Testis (tissue), 3 donors: ENCODE measurements around the gene HYAL4. TPM values are rescaled to one million over a fixed set of nuclear protein-coding genes. Genes with fewer than 3 reads are reported as not detected.
A peak's percentile ranks its signal among the peaks of the same experiment; 100 is the strongest.

Experiments used
- DNase-seq: peaks from one replicate; pipeline ENCODE4 v3.0.0-alpha.2; 2019
- H3K27ac ChIP-seq, 2 donors: fragments of 200-600 bp; sonication (generic); one replicate each; pipeline ENCODE4 v1.5.1; 2019
- H3K27me3 ChIP-seq: fragments of 200-600 bp; sonication (generic); one replicate; pipeline ENCODE4 v1.5.1; 2019
- H3K36me3 ChIP-seq: fragments of 200-600 bp; sonication (generic); one replicate; pipeline ENCODE4 v1.5.1; 2017; ENCODE audit warnings: low read depth; ENCODE audit errors: missing control alignments
- H3K4me1 ChIP-seq: fragments of 200-600 bp; sonication (generic); one replicate; pipeline ENCODE4 v1.5.1; 2019
- H3K4me3 ChIP-seq, 2 donors: fragments of 200-600 bp; sonication (generic); one replicate each; pipeline ENCODE4 v1.5.1; 2017 to 2019
- H3K9me3 ChIP-seq: fragments of 200-600 bp; sonication (generic); one replicate; pipeline ENCODE4 v1.5.1; 2017
- POLR2A ChIP-seq: fragments of 450-650 bp; IDR thresholded peaks from one replicate; pipeline ENCODE4 v1.6.1; 2017; ENCODE audit warnings: antibody characterized with exemption, mild to moderate bottlenecking, moderate library complexity
- WGBS, 2 donors: methylation state at CpG; one replicate each; pipeline ENCODE4 v1.1.5; 2018; 5-methylcytosine and 5-hydroxymethylcytosine counted together
- intact Hi-C: fragments of 100-400 bp; cut with DNase I; formaldehyde crosslinking; loops from one replicate; pipeline ENCODE4 v1.15.1; 2023; ENCODE audit warnings: low total_unique reads
- polyA plus RNA-seq: library from polyadenylated mRNA; stranded (reverse); fragments of 350-450 nt; fragmentation: Illumina TruSeq; extraction: RNeasy Lipid Tissue Mini Kit (QIAGEN cat#74804); gene quantifications from one replicate; pipeline ENCODE4 v1.2.3, GENCODE V29; 2014; ENCODE audit warnings: low read depth, low replicate concordance; ENCODE audit not compliant: insufficient read depth
- total RNA-seq, 2 donors: library from RNA; depleted of rRNA; stranded (reverse); fragments of >200 nt; gene quantifications; one replicate each; pipeline ENCODE4 v1.2.3, GENCODE V29; 2016
- TF ChIP-seq, protein P1 (sequence below), 3 experiments: fragments of 450-650 bp in 2 of 3; fragments of 200-600 bp in 1 of 3; sonication (generic) in 1 of 3; IDR thresholded peaks; one replicate each; pipeline ENCODE4 v1.5.1; 2016 to 2019; ENCODE audit warnings: antibody characterized with exemption in 3 of 3, mild to moderate bottlenecking in 2 of 3, moderate library complexity in 1 of 3

HYAL4 gene
- total and polyA plus RNA-seq, 3 donors from 2014 or later = 2.4 to 6.8 (median 3.6) TPM

DNA sequence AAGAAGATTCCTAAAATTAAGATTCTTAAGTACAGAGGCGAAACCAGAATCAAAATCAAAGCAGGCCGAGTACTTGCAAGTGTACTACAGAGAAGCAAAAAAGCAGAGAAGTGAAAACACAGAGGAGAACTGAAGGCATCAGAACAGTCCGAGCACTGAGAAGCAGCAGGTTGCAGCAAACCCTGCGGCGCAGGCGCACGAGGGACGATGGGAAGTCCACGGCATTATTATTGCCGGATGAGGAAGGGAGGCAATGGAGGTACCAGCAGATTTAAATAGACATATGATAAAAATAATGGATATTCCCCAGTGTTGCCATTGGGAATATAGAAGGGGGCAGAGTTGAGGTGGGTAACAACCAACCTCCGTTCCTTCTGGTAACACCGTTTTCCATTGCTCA, 72.9 kb downstream of the HYAL4 start:
- no peaks in the 10 kb centered on the region for H3K36me3 ChIP-seq
- H3K27ac ChIP-seq = no peak overlapping the region
- TF ChIP-seq, protein P1, sequence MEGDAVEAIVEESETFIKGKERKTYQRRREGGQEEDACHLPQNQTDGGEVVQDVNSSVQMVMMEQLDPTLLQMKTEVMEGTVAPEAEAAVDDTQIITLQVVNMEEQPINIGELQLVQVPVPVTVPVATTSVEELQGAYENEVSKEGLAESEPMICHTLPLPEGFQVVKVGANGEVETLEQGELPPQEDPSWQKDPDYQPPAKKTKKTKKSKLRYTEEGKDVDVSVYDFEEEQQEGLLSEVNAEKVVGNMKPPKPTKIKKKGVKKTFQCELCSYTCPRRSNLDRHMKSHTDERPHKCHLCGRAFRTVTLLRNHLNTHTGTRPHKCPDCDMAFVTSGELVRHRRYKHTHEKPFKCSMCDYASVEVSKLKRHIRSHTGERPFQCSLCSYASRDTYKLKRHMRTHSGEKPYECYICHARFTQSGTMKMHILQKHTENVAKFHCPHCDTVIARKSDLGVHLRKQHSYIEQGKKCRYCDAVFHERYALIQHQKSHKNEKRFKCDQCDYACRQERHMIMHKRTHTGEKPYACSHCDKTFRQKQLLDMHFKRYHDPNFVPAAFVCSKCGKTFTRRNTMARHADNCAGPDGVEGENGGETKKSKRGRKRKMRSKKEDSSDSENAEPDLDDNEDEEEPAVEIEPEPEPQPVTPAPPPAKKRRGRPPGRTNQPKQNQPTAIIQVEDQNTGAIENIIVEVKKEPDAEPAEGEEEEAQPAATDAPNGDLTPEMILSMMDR (IDR thresholded peaks at IDR 0.05) = no peak
- no peak for TF ChIP-seq POLR2A
- H3K27me3 ChIP-seq = no peaks in the 10 kb centered on the region
- peak; percentile 17 for DNase-seq
- no peaks in the 10 kb centered on the region for H3K4me1 ChIP-seq
- 67 to 70% methylated on average over 12 of the region's 12 CpGs for WGBS, 2 donors
- no peak overlapping the region for H3K4me3 ChIP-seq
- intact Hi-C loops = no loop called here
- H3K9me3 ChIP-seq = no peaks in the 10 kb centered on the region

DNA sequence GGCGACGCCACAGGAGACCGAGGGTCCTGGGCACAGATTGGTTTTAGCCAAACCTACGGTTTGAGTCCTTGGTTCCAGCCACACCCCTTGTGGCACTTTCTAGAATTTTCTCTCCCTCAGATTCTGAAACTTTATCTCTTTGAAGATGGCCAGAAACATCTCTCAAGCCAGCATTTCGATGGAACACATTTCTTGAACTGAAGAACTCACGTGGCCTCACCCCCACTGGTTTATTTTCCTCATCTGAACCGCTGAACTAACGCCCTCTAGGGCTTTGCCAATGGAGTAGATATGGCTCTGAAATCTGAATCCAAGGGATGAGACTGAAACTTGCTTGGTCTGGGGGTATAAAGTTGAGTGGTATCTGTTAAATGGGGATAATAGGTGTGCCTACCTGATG, 73.3 kb downstream of the HYAL4 start:
- intact Hi-C loops = no loop called here
- no peak for DNase-seq
- H3K4me3 ChIP-seq = no peak overlapping the region
- no peaks in the 10 kb centered on the region for H3K36me3 ChIP-seq
- TF ChIP-seq, protein P1 (IDR thresholded peaks at IDR 0.05) = no peak
- TF ChIP-seq POLR2A = no peak
- H3K4me1 ChIP-seq = no peaks in the 10 kb centered on the region
- H3K27me3 ChIP-seq = no peaks in the 10 kb centered on the region
- 60 to 83% methylated on average over 8 of the region's 8 CpGs for WGBS, 2 donors
- no peak overlapping the region for H3K27ac ChIP-seq
- H3K9me3 ChIP-seq = no peaks in the 10 kb centered on the region

DNA sequence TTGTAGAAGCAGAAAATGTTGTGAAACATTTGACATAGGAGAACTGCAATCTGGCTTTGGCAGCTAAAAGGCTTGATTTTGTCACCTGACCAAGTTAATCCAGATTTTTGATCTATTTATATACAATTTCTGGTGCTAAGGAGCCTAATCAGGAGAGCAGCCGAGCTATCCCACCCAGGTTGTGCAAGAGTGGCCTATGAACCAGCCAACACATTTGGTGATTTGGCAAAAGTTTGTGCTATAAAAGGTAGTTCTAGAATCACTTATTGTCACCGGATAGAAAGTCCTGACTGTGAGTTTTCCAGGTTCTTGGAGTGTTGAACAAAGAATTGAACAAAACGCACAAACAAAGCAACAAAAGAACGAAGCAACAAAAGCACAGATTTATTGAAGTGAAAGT, 78.6 kb downstream of the HYAL4 start:
- H3K36me3 ChIP-seq = no peaks in the 10 kb centered on the region
- no peaks in the 10 kb centered on the region for H3K4me1 ChIP-seq
- H3K27me3 ChIP-seq = no peaks in the 10 kb centered on the region
- H3K27ac ChIP-seq = no peak overlapping the region
- 81 to 89% methylated on average over 4 of the region's 4 CpGs for WGBS, 2 donors
- TF ChIP-seq, protein P1 (IDR thresholded peaks at IDR 0.05) = no peak
- TF ChIP-seq POLR2A = no peak
- H3K4me3 ChIP-seq = no peak overlapping the region
- intact Hi-C loops = no loop called here
- no peaks in the 10 kb centered on the region for H3K9me3 ChIP-seq
- no peak for DNase-seq

DNA sequence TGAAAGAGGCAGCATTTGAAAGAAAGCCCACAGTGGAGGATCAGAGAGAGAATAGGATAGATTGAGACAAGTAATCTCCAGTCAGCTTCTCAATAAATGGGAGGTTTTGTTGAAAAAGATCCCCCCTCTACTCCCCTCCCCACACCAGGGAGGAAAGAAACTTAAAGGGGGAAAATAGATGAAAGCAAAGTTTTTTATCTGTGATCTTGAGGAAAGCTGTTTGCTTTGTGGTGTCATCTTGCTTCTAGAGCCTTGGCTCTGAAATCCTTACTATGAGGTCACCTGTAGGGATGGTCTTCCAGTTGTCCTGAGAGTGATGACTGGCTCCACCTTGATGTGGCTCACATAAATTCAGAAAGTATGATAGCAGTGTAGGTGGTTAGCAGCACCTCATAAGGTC, 80.0 kb downstream of the HYAL4 start, which contains the start of gene SPAM1:
TSS of gene SPAM1 (plus strand) at position 301 of the 400 bp plus-strand sequence. CDS start 28,330 bp downstream, outside the sequence.
- Histone ChIP-seq H3K9me3 (no peaks in the 10 kb centered on the region), H3K27ac (no peak within 1 kb of the TSS), H3K36me3 (no peaks in the 10 kb centered on the region), H3K27me3 (no peaks in the 10 kb centered on the region), H3K4me3 (no peak within 1 kb of the TSS), H3K4me1 (no peaks in the 10 kb centered on the region)
- no peak for DNase-seq
- no peak for TF ChIP-seq POLR2A
- TF ChIP-seq, protein P1 (IDR thresholded peaks at IDR 0.05) = no peak
- intact Hi-C loops = no loop called here

Other genes with a start within 250 kb of the HYAL4 start
- gene ASB15, start 243.3 kb upstream of the HYAL4 start, total RNA-seq = 1 to 10 TPM; 1.1 to 2.4 TPM
- gene ASB15, start 243.3 kb upstream of the HYAL4 start, polyA plus RNA-seq = 5.7 TPM
- gene LMOD2, start 189.3 kb upstream of the HYAL4 start, total RNA-seq = under 1 TPM; 0.19 to 0.39 TPM
- gene LMOD2, start 189.3 kb upstream of the HYAL4 start, polyA plus RNA-seq = 3.6 TPM
- 10 to 100 TPM; 62.6 to 69.3 TPM for gene WASL, start 96.2 kb upstream of the HYAL4 start, total RNA-seq
- 43.3 TPM for gene WASL, start 96.2 kb upstream of the HYAL4 start, polyA plus RNA-seq
- 1 to 10 TPM; 3.9 to 9.4 TPM for gene SPAM1, start 80.1 kb downstream of the HYAL4 start, total RNA-seq
- gene SPAM1, start 80.1 kb downstream of the HYAL4 start, polyA plus RNA-seq = 18.1 TPM
- gene TMEM229A, start 187.9 kb downstream of the HYAL4 start, total RNA-seq = 10 to 100 TPM; 51.0 to 58.8 TPM
- gene TMEM229A, start 187.9 kb downstream of the HYAL4 start, polyA plus RNA-seq = 12.3 TPM